ENCODE measurements around the gene PODXL2.

Gene PODXL2

GRCh38 chr3:127606981-127607595 lies 21.9 kb upstream of the PODXL2 start:
- no peak overlapping the region for H3K4me3 ChIP-seq (ENCODE audit: low read depth, low read length)
- no peak for TF ChIP-seq CTCF (IDR thresholded peaks at IDR 0.05; ENCODE audit: low read depth, low read length)

- no peak for TF ChIP-seq CTCF (IDR thresholded peaks at IDR 0.05; ENCODE audit: low read depth, low read length)
- no peak overlapping the region for H3K4me3 ChIP-seq (ENCODE audit: low read depth, low read length)
Measured at GRCh38 chr3:127607675-127608361, 21.2 kb upstream of the PODXL2 start.

- no peak for TF ChIP-seq CTCF (IDR thresholded peaks at IDR 0.05; ENCODE audit: low read depth, low read length)
- no peak overlapping the region for H3K4me3 ChIP-seq (ENCODE audit: low read depth, low read length)
Measured at GRCh38 chr3:127608362-127608718, 20.6 kb upstream of the PODXL2 start.

GRCh38 chr3:127610105-127610504 lies 18.9 kb upstream of the PODXL2 start:
- TF ChIP-seq CTCF (IDR thresholded peaks at IDR 0.05; ENCODE audit: low read depth, low read length): no peak
- no peak overlapping the region for H3K4me3 ChIP-seq (ENCODE audit: low read depth, low read length)

- TF ChIP-seq CTCF (IDR thresholded peaks at IDR 0.05; ENCODE audit: low read depth, low read length): no peak
Measured at GRCh38 chr3:127611251-127611650, 17.7 kb upstream of the PODXL2 start.

GRCh38 chr3:127612966-127613365 lies 16.0 kb upstream of the PODXL2 start:
- no peak for TF ChIP-seq CTCF (IDR thresholded peaks at IDR 0.05; ENCODE audit: low read depth, low read length)
- no peak overlapping the region for H3K4me3 ChIP-seq (ENCODE audit: low read depth, low read length)

More at GRCh38 chr3:127611251-127611650, 17.7 kb upstream of the PODXL2 start:
- H3K4me3 ChIP-seq (ENCODE audit: low read depth, low read length): no peak overlapping the region

- TF ChIP-seq CTCF (IDR thresholded peaks at IDR 0.05; ENCODE audit: low read depth, low read length): no peak
- no peak overlapping the region for H3K4me3 ChIP-seq (ENCODE audit: low read depth, low read length)
Measured at GRCh38 chr3:127613406-127613805, 15.6 kb upstream of the PODXL2 start.
